Measurements from ENCODE around the gene IL5. TPM values are rescaled to one million over a fixed set of nuclear protein-coding genes. Genes with fewer than 3 reads are reported as not detected.
A peak's percentile ranks its signal among the peaks of the same experiment; 100 is the strongest.

The IL5 gene
- polyA plus RNA-seq, 1 donor (not counting 4 experiments of a cell fraction or from before 2014, with no cell fraction given): not detected

DNA sequence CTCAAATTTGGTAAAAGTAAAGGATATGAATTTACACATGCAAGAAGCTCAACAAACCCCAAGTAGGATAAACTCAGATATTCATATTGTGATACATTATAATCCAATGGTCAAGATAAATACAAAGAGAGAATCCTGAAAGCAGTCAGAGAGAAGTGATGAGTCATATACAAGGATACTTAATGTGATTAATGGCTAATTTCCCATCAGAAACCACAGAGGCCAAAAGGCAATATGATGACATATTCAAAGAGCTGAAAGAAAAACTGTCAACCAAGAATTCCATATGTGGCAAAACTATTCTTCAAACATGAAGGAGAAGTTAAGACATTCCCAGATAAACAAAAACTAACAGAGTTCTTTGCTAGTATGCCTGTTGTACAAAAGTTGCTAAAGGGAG lies 33.2 kb downstream of the IL5 start:
- H3K9ac ChIP-seq (ENCODE audit: control insufficient read depth, extremely low read depth, insufficient read depth, low read length): no peak overlapping the region
- FAIRE-seq (peak; percentile 73), DNase-seq (ENCODE audit: low read depth, low spot score) (no peak)
- H3K4me3 ChIP-seq (ENCODE audit: control insufficient read depth in 2 of 3, extremely low read depth in 1 of 3, insufficient read depth in 2 of 3, low read depth in 1 of 3, low read length in 3 of 3): no peak overlapping the region
- no peaks in the 10 kb centered on the region for H4K20me1 ChIP-seq (ENCODE audit: control insufficient read depth, extremely low read depth, insufficient read depth, low read length)
- no peaks in the 10 kb centered on the region for H3K27me3 ChIP-seq (ENCODE audit: control insufficient read depth, extremely low read depth, insufficient read depth, low read length)
- H3K79me2 ChIP-seq (ENCODE audit: control insufficient read depth, insufficient read depth, low read length): no peaks in the 10 kb centered on the region
- no peak overlapping the region for H2AFZ ChIP-seq (ENCODE audit: control insufficient read depth, low read length)
- H3K4me2 ChIP-seq (ENCODE audit: control insufficient read depth, extremely low read depth, insufficient read depth, low read depth, low read length): no peak overlapping the region
- no peaks in the 10 kb centered on the region for H3K9me3 ChIP-seq (ENCODE audit: control insufficient read depth, low read depth, low read length)
- TF ChIP-seq EZH2 (IDR thresholded peaks at IDR 0.05; ENCODE audit: low read length): no peak
- TF ChIP-seq, protein P1, sequence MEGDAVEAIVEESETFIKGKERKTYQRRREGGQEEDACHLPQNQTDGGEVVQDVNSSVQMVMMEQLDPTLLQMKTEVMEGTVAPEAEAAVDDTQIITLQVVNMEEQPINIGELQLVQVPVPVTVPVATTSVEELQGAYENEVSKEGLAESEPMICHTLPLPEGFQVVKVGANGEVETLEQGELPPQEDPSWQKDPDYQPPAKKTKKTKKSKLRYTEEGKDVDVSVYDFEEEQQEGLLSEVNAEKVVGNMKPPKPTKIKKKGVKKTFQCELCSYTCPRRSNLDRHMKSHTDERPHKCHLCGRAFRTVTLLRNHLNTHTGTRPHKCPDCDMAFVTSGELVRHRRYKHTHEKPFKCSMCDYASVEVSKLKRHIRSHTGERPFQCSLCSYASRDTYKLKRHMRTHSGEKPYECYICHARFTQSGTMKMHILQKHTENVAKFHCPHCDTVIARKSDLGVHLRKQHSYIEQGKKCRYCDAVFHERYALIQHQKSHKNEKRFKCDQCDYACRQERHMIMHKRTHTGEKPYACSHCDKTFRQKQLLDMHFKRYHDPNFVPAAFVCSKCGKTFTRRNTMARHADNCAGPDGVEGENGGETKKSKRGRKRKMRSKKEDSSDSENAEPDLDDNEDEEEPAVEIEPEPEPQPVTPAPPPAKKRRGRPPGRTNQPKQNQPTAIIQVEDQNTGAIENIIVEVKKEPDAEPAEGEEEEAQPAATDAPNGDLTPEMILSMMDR (optimal IDR thresholded peaks at IDR 0.05 in 1 of 3, IDR thresholded peaks at IDR 0.05 in 1 of 3, conservative IDR thresholded peaks at IDR 0.05 in 1 of 3; ENCODE audit: extremely low read depth in 1 of 3, insufficient read depth in 2 of 3, low read length in 3 of 3): no peak
- no peaks in the 10 kb centered on the region for H3K9me1 ChIP-seq (ENCODE audit: control insufficient read depth, extremely low read depth, insufficient read depth, low read length)
- peaks cover 3% of the 10 kb centered on the region for H3K4me1 ChIP-seq (ENCODE audit: control insufficient read depth, extremely low read depth, insufficient read depth, low read length)
- no peak overlapping the region for H3K27ac ChIP-seq (ENCODE audit: control insufficient read depth, insufficient read depth, low read length)
- dilution Hi-C loops (cut with MboI; ENCODE audit: extremely low pct_ligation_motif_present, low sequenced_read_pairs): no loop called here
- H3K36me3 ChIP-seq (ENCODE audit: control insufficient read depth in 2 of 2, extremely low read depth in 1 of 2, insufficient read depth in 2 of 2, low read length in 2 of 2): no peaks in the 10 kb centered on the region

DNA sequence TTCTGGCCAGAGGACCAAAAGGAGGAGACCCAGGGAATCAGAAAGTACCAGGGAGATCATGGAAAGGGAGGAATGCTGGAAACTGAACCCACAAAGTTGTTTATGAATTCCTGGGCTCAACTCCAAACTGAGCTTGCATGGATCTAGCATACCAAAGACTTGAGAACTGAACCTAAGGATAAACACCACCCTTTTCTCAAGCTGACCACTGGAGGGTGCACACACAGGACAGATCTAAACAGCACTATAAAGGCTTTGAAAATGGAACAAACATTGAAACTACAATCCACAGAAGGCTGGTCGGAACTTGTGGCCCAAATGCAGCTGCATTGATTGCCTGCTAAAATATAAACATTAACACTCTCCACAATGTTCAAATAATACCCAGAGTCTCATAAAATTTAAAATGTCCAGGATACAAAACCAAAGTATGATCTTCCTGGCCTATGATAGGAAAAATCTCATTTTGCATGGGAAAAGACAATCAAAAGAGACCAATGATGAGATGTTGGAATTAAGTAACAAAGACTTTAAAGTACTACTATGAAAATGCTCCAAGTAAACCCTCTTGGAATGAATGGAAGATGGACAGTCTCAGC lies 37.1 kb downstream of the IL5 start:
- Histone ChIP-seq H3K4me2 (ENCODE audit: control insufficient read depth, extremely low read depth, insufficient read depth, low read depth, low read length) (no peak overlapping the region), H3K9ac (ENCODE audit: control insufficient read depth, extremely low read depth, insufficient read depth, low read length) (no peak overlapping the region), H3K79me2 (ENCODE audit: control insufficient read depth, insufficient read depth, low read length) (no peaks in the 10 kb centered on the region), H3K4me3 (ENCODE audit: control insufficient read depth in 2 of 3, extremely low read depth in 1 of 3, insufficient read depth in 2 of 3, low read depth in 1 of 3, low read length in 3 of 3) (no peak overlapping the region), H3K9me3 (ENCODE audit: control insufficient read depth, low read depth, low read length) (no peaks in the 10 kb centered on the region), H3K27me3 (ENCODE audit: control insufficient read depth, extremely low read depth, insufficient read depth, low read length) (no peaks in the 10 kb centered on the region), H3K36me3 (ENCODE audit: control insufficient read depth in 2 of 2, extremely low read depth in 1 of 2, insufficient read depth in 2 of 2, low read length in 2 of 2) (no peaks in the 10 kb centered on the region), H3K27ac (ENCODE audit: control insufficient read depth, insufficient read depth, low read length) (no peak overlapping the region), H4K20me1 (ENCODE audit: control insufficient read depth, extremely low read depth, insufficient read depth, low read length) (no peaks in the 10 kb centered on the region), H3K4me1 (ENCODE audit: control insufficient read depth, extremely low read depth, insufficient read depth, low read length) (peaks cover 3% of the 10 kb centered on the region), H3K9me1 (ENCODE audit: control insufficient read depth, extremely low read depth, insufficient read depth, low read length) (no peaks in the 10 kb centered on the region), H2AFZ (ENCODE audit: control insufficient read depth, low read length) (no peak overlapping the region)
- TF ChIP-seq EZH2 (IDR thresholded peaks at IDR 0.05; ENCODE audit: low read length): no peak
- TF ChIP-seq, protein P1 (optimal IDR thresholded peaks at IDR 0.05 in 1 of 3, IDR thresholded peaks at IDR 0.05 in 1 of 3, conservative IDR thresholded peaks at IDR 0.05 in 1 of 3; ENCODE audit: extremely low read depth in 1 of 3, insufficient read depth in 2 of 3, low read length in 3 of 3): peak in 2 of 3 experiments; percentile 58 to 62
- FAIRE-seq (peak; percentile 69), DNase-seq (ENCODE audit: low read depth, low spot score) (no peak)
- dilution Hi-C loops (cut with MboI; ENCODE audit: extremely low pct_ligation_motif_present, low sequenced_read_pairs): no loop called here
